ENCODE data around the gene GEMIN7. TPM values are rescaled to one million over a fixed set of nuclear protein-coding genes. Genes with fewer than 3 reads are reported as not detected.

The GEMIN7 gene, protein sequence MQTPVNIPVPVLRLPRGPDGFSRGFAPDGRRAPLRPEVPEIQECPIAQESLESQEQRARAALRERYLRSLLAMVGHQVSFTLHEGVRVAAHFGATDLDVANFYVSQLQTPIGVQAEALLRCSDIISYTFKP
- total RNA-seq, result 34.6 and 45.5 TPM in 2 replicates

GRCh38 chr19:45079063-45079910 lies at the start of gene GEMIN7:
GEMIN7 (plus strand) TSS chr19:45079260; CDS start chr19:45090115, 10,855 bp downstream.

DNA sequence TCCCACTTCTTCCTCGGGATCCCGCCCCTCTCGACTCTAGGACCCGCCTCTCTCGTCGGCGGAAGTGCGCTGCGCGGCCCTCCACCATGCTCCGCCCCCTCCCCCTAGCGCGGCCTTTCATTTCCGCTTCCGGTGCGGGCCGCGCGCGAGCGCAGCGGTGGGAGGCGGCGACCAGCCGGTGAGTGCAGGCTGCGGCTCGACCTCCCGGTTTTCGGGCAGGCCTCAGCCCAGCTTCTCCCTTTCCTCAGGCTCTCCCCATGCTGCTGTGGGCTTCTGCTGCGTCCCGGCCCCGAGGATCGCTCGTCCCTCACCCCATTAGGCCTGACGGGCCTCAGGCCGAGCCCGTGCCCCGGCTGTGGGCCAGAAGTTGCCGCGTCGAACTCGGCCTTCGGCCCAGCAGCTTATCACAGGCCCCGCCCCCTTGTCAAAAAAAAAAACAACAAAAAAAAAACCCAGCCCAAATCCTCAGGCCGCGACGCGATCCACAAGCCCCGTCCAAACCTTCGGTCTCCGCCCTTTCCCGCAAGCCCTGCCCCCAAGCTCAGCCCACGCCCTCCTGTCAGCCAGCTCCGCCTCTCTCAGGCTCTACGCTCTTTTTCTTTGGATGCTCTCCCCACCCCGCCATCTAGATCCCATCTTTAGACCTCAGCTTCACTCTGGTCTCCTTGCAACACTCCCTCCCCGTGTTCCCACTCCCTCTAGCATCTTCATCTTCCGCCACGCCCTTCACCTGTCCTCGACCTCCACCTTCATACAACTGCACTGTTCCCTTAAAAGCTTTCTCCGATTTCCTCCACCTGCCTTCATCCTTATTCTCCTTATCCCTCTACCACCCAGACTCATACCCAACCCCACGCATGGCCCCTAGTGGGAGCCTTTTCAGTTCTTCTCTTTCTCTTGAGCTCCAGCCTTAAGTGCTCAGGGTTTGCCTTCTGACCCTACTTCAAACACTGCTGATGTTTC lies 39.8 kb upstream of the GEMIN7 start, which contains the start of gene CLASRP:
CLASRP (plus strand) TSS at position 115 of the 963 bp plus-strand sequence. CDS start 1,168 bp downstream, outside the sequence.

GRCh38 chr19:45076029-45076850 lies 2.8 kb upstream of the GEMIN7 start, which contains the start of gene ZNF296:
ZNF296 (minus strand) TSS chr19:45076478; CDS start chr19:45076373, 105 bp downstream.

DNA sequence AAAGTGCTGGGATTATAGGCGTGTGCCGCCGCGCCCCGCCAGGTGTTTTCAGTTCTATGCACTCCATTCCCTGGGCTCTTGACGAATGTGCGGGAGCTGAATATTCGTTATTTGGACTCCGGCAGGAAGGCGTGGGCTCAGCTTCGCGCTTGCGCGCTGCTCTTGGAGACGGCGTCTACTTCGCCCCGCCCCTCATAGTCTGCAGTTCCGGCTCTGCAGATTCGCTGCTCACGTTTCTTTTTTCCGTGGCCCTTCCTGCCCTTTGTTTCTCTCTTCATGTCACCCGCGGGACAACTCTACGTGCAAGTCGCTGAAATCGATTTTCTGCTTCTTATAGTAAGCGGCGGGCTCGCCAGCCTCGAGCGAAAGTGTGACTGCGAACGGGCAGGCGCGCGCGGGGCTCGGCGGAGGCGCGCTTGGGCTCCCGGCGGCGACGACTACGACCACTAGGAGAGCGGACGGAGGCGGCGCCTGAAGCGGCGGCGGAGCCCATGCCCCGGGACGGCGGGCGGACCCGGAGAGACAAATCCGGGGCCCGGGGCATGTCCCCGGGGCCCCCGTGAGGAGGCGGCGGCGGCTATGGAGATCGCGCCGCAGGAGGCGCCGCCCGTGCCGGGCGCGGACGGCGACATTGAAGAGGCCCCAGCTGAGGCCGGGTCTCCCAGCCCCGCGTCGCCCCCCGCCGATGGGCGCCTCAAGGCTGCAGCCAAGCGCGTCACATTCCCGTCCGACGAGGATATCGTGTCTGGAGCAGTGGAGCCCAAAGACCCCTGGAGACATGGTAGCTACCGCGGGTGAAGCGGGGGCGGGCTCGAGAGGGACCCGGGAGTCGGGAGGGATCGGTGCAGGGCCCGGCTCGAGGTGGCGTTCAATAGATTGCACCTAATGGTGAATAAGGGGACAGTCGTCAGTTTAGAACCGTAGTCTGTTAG lies 14.0 kb downstream of the GEMIN7 start, which contains the start of gene PPP1R37:
PPP1R37 (plus strand) TSS at position 433 of the 932 bp plus-strand sequence; CDS start at position 580, 147 bp downstream.

Other genes starting within 250 kb of the GEMIN7 start
- gene NECTIN2, start 233.0 kb upstream of the GEMIN7 start, total RNA-seq, result 117 TPM in 2 replicates
- 82.2 and 93.8 TPM in 2 replicates for gene TOMM40, start 188.0 kb upstream of the GEMIN7 start, total RNA-seq
- gene APOE, start 173.5 kb upstream of the GEMIN7 start, total RNA-seq, result 21.0 and 25.3 TPM in 2 replicates
- gene APOC1, start 164.7 kb upstream of the GEMIN7 start, total RNA-seq, result 15.8 and 15.9 TPM in 2 replicates
- gene APOC4, start 137.0 kb upstream of the GEMIN7 start, total RNA-seq, result not detected in 2 replicates
- not detected in 2 replicates for gene APOC2, start 133.2 kb upstream of the GEMIN7 start, total RNA-seq
- gene CLPTM1, start 123.9 kb upstream of the GEMIN7 start, total RNA-seq, result 53.2 and 62.5 TPM in 2 replicates
- gene RELB, start 77.8 kb upstream of the GEMIN7 start, total RNA-seq, result 9.9 and 11.6 TPM in 2 replicates
- 34.9 and 46.4 TPM in 2 replicates for gene CLASRP, start 40.2 kb upstream of the GEMIN7 start, total RNA-seq
- 0.17 and 0.45 TPM in 2 replicates for gene ZNF296, start 2.8 kb upstream of the GEMIN7 start, total RNA-seq
- 28.7 and 30.3 TPM in 2 replicates for gene PPP1R37, start 13.9 kb downstream of the GEMIN7 start, total RNA-seq
- 0.15 and 0.34 TPM in 2 replicates for gene NKPD1, start 81.7 kb downstream of the GEMIN7 start, total RNA-seq
- 10.1 and 13.2 TPM in 2 replicates for gene TRAPPC6A, start 99.0 kb downstream of the GEMIN7 start, total RNA-seq
- 3.2 and 6.4 TPM in 2 replicates for gene BLOC1S3, start 99.5 kb downstream of the GEMIN7 start, total RNA-seq
- not detected in 2 replicates for gene EXOC3L2, start 166.1 kb downstream of the GEMIN7 start, total RNA-seq
- gene MARK4, start 172.0 kb downstream of the GEMIN7 start, total RNA-seq, result 12.8 and 14.0 TPM in 2 replicates
- gene CKM, start 243.6 kb downstream of the GEMIN7 start, total RNA-seq, result 0.15 and 0.17 TPM in 2 replicates